ENCODE results near the gene TINAG. TPM values are rescaled to one million over a fixed set of nuclear protein-coding genes. Genes with fewer than 3 reads are reported as not detected.

The TINAG gene
- total and polyA plus RNA-seq, 2 donors (not counting 3 experiments of a cell fraction or from before 2014, with no cell fraction given) = not detected

DNA sequence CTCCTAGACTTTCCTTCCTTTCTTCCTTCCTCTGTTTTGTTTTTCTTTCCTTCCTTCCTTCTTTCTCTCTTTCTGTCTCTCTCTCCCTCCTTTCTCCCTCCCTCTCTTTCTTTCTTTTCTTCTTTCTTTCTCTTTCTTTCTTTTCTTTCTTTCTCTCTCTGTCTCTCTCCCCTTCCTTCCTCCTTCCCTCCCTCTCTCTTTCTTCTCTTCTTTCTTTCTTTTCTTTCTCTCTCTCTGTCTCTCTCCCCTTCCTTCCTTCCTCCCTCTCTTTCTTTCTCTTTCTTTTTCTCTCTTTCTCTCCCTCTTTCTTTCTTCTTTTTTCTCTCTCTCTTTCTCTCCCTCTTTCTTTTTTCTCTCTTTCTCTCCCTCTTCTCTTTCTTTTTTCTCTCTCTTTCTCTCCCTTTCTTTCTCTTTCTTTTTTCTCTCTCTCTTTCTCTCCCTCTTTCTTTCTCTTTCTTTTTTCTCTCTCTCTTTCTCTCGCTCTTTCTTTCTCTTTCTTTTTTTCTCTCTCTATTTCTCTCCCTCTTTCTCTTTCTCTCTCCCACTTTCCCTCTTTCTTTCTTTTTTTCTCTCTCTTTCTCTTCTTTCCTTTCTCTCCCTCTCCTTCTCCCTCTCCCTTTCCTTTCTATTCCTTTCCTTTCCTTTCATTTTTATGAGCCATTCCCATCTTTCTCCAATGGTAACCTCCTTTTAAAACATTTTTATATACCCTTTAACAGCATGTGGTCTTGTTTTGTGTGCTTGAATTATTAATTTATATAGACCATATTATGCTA lies 2.3 kb downstream of the TINAG start:
- Histone ChIP-seq H3K36me3 (ENCODE audit: control insufficient read depth in 2 of 2, extremely low read depth in 1 of 2, insufficient read depth in 2 of 2, low read length in 2 of 2) (no peaks in the 10 kb centered on the region), H4K20me1 (replicated peaks; ENCODE audit: control insufficient read depth, extremely low read depth, insufficient read depth, low read length) (no peaks in the 10 kb centered on the region), H3K27me3 (ENCODE audit: control insufficient read depth in 2 of 2, insufficient read depth in 2 of 2, low read length in 2 of 2) (no peaks in the 10 kb centered on the region), H3K9me1 (replicated peaks; ENCODE audit: control insufficient read depth, extremely low read depth, insufficient read depth, low read length) (no peaks in the 10 kb centered on the region), H3K9me3 (replicated peaks; ENCODE audit: control insufficient read depth, insufficient read depth, low read length) (no peaks in the 10 kb centered on the region), H3K4me1 (ENCODE audit: control insufficient read depth, extremely low read depth, insufficient read depth, low read length) (no peaks in the 10 kb centered on the region), H3K79me2 (ENCODE audit: control insufficient read depth, insufficient read depth, low read length) (no peaks in the 10 kb centered on the region), H3K4me3 (replicated peaks in 1 of 3; ENCODE audit: insufficient read depth in 1 of 3, low read depth in 1 of 3, low read length in 3 of 3) (no peak overlapping the region), H2AFZ (ENCODE audit: low read depth, low read length) (no peak overlapping the region), H3K9ac (replicated peaks; ENCODE audit: extremely low read depth, insufficient read depth, low read length) (no peak overlapping the region), H3K4me2 (ENCODE audit: insufficient read depth, low read length) (no peak overlapping the region), H3K27ac (ENCODE audit: insufficient read depth, low read depth, low read length) (no peak overlapping the region)
- DNase-seq (ENCODE audit: low read depth, low spot score) (no peak), FAIRE-seq (no peak)
- ChIA-PET POLR2A (no interaction called here), CTCF (interaction anchor here (0.8 to 2.0 kb wide), 2 partner anchors 10 to 46 kb away, joined by 3 to 7 read pairs; no protein-coding TSS in a partner anchor)
- no TSS peak for BruUV-seq (replicated peaks)
- intact Hi-C loops (cut with micrococcal nuclease) (no loop called here), dilution Hi-C loops (cut with MboI; ENCODE audit: extremely low pct_ligation_motif_present, low sequenced_read_pairs) (no loop called here)
- no peak for TF ChIP-seq MYC (IDR thresholded peaks at IDR 0.05; ENCODE audit: low read depth, low read length)
- no peak for TF ChIP-seq FOS (IDR thresholded peaks at IDR 0.05; ENCODE audit: borderline replicate concordance, insufficient read depth, low read length)
- TF ChIP-seq EZH2 (IDR thresholded peaks at IDR 0.05; ENCODE audit: borderline replicate concordance, low read depth, low read length, severe bottlenecking) = no peak
- no peak for TF ChIP-seq JUN (IDR thresholded peaks at IDR 0.05; ENCODE audit: borderline replicate concordance, insufficient read depth, insufficient read length, low read depth)
- no peak for TF ChIP-seq MAX (IDR thresholded peaks at IDR 0.05; ENCODE audit: insufficient read depth, insufficient read length)
- TF ChIP-seq POLR2AphosphoS5 (IDR thresholded peaks at IDR 0.05; ENCODE audit: insufficient read depth, low read depth, low read length) = no peak
- no peak for TF ChIP-seq CTCF (IDR thresholded peaks at IDR 0.05; ENCODE audit: extremely low read depth in 1 of 2, insufficient read depth in 1 of 2, low read depth in 1 of 2, low read length in 2 of 2)
- no peak for TF ChIP-seq POLR2A (IDR thresholded peaks at IDR 0.05; ENCODE audit: low read depth, low read length)
- TF ChIP-seq GATA2 (IDR thresholded peaks at IDR 0.05; ENCODE audit: insufficient read depth, insufficient read length, low read depth, low read length) = no peak
